HepG2 (cell line): ENCODE data around the gene TMEM267. TPM values are rescaled to one million over a fixed set of nuclear protein-coding genes. Genes with fewer than 3 reads are reported as not detected.

ENCODE experiments used
- AHDC1 ChIP-seq: sonication (generic); formaldehyde crosslinking; IDR thresholded peaks from 2 replicates; pipeline ENCODE4 v1.5.1; 2020; ENCODE audit warnings: mild to moderate bottlenecking, missing genetic modification reagents, borderline replicate concordance
- ARNT2 ChIP-seq: sonication (generic); formaldehyde crosslinking; IDR thresholded peaks from 2 replicates; pipeline ENCODE4 v1.8.0; 2022; ENCODE audit warnings: mild to moderate bottlenecking, low read depth, missing genetic modification reagents, moderate library complexity
- FOXK1 ChIP-seq: sonication (generic); formaldehyde crosslinking; IDR thresholded peaks from 2 replicates; pipeline ENCODE4 v1.4.0; 2020; ENCODE audit warnings: low read depth, missing genetic modification reagents, borderline replicate concordance
- HNRNPL ChIP-seq: fragments of 200-400 bp; formaldehyde crosslinking; IDR thresholded peaks from 2 replicates; pipeline ENCODE4 v1.6.1; 2017; ENCODE audit warnings: mild to moderate bottlenecking, low read depth, low read length
- HNRNPLL ChIP-seq: fragments of 200-400 bp; formaldehyde crosslinking; IDR thresholded peaks from 2 replicates; pipeline ENCODE4 v1.6.1; 2017; ENCODE audit warnings: mild to moderate bottlenecking, low read depth, low read length; ENCODE audit not compliant: poor library complexity, severe bottlenecking
- HOXA5 ChIP-seq: sonication (generic); formaldehyde crosslinking; IDR thresholded peaks from 2 replicates; pipeline ENCODE4 v1.4.0; 2020; ENCODE audit warnings: missing genetic modification reagents
- LCORL ChIP-seq, 2 experiments: fragments of 450-650 bp in 1 of 2; sonication (generic) in 1 of 2; formaldehyde crosslinking in 1 of 2; IDR thresholded peaks; 2 replicates each; pipeline versions ENCODE4 v1.5.0 to v1.6.1; 2017 to 2020; ENCODE audit warnings: antibody characterized with exemption in 1 of 2, missing genetic modification reagents in 1 of 2
- NFYB ChIP-seq: sonication (generic); formaldehyde crosslinking; IDR thresholded peaks from 2 replicates; pipeline ENCODE4 v1.4.0; 2020; ENCODE audit warnings: missing genetic modification reagents
- TAF1 ChIP-seq: sonication (generic); formaldehyde crosslinking; IDR thresholded peaks from 2 replicates; pipeline ENCODE4 v1.4.0; 2020; ENCODE audit warnings: missing genetic modification reagents
- TFE3 ChIP-seq: IDR thresholded peaks from 2 replicates; pipeline ENCODE4 v1.6.1; 2016
- UBTF ChIP-seq: sonication (generic); formaldehyde crosslinking; IDR thresholded peaks from 2 replicates; pipeline ENCODE4 v1.4.0; 2020; ENCODE audit warnings: mild to moderate bottlenecking, missing genetic modification reagents
- ZNF574 ChIP-seq: sonication (generic); formaldehyde crosslinking; IDR thresholded peaks from 2 replicates; pipeline ENCODE4 v1.4.0; 2020; ENCODE audit warnings: missing genetic modification reagents
- ZNF788 ChIP-seq: sonication (generic); formaldehyde crosslinking; IDR thresholded peaks from 2 replicates; pipeline ENCODE4 v1.5.0; 2020; ENCODE audit warnings: mild to moderate bottlenecking, missing genetic modification reagents, borderline replicate concordance
- polyA plus RNA-seq, 8 experiments: library from polyadenylated mRNA; depleted of rRNA in 3 of 8; stranded (reverse) in 7 of 8; unstranded in 1 of 8; fragments of >200 nt; fragmentation: Illumina TruSeq in 4 of 8; extraction: Trizol in 4 of 8; gene quantifications; 2 replicates each; pipeline versions ENCODE4 v1.2.1 to v1.2.3, GENCODE V29; 2011 to 2016; ENCODE audit warnings: low read depth in 4 of 8, missing spikeins in 1 of 8, mixed read lengths in 1 of 8; ENCODE audit not compliant: insufficient read depth in 1 of 8
- total RNA-seq, 5 experiments: library from RNA; depleted of rRNA; stranded (reverse); fragments of >200 nt; fragmentation: Illumina TruSeq; extraction: Trizol; gene quantifications; 2 replicates each; pipeline ENCODE4 v1.2.3, GENCODE V29; 2016; ENCODE audit warnings: low read depth in 1 of 5

Gene TMEM267
- total and polyA plus RNA-seq, 2 of the 13 experiments (the other 11 are each of a cell fraction or from before 2014, with no cell fraction given): 8.9 to 12.6 TPM

GRCh38 chr5:43514816-43515677, 31.4 kb upstream of the TMEM267 start, which contains the start of gene C5orf34 (continued):
- TF ChIP-seq TAF1 (CRISPR knock-in tag): peak; percentile 73
- TF ChIP-seq HOXA5 (CRISPR knock-in tag): peak; percentile 65; the same call in 1 of the 2 replicates
- peak; percentile 74 for TF ChIP-seq NFYB (CRISPR knock-in tag)
- TF ChIP-seq LCORL (IDR thresholded peaks at IDR 0.05): no peak
- 0 out of 2 replicates have a peak, but pooled peaks have one; percentile 36 for TF ChIP-seq LCORL (CRISPR knock-in tag; IDR thresholded peaks at IDR 0.05)
- TF ChIP-seq ARNT2 (CRISPR knock-in tag): peak; percentile 61; the same call in 1 of the 2 replicates
- TF ChIP-seq AHDC1 (CRISPR knock-in tag): peak; percentile 38; the same call in 1 of the 2 replicates
- 0 out of 2 replicates have a peak, but pooled peaks have one; percentile 48 for TF ChIP-seq UBTF (CRISPR knock-in tag)
- 0 out of 2 replicates have a peak, but pooled peaks have one; percentile 45 for TF ChIP-seq HNRNPL
- peak; percentile 42; the same call in 1 of the 2 replicates for TF ChIP-seq TFE3 (CRISPR knock-in tag)
- peak; percentile 94 for TF ChIP-seq HNRNPLL
- TF ChIP-seq FOXK1: peak; percentile 86; the same call in 1 of the 2 replicates
- peak; percentile 50; the same call in 1 of the 2 replicates for TF ChIP-seq ZNF788
- peak; percentile 95 for TF ChIP-seq ZNF574
